OCI-M1 (cell line): Measurements from ENCODE around the gene FAM168A.
A peak's percentile ranks its signal among the peaks of the same experiment; 100 is the strongest.

Experiments
- DNase-seq: peaks from one replicate; lab custom pipeline; 2025; lab: John Stamatoyannopoulos, UW

The FAM168A gene

DNA sequence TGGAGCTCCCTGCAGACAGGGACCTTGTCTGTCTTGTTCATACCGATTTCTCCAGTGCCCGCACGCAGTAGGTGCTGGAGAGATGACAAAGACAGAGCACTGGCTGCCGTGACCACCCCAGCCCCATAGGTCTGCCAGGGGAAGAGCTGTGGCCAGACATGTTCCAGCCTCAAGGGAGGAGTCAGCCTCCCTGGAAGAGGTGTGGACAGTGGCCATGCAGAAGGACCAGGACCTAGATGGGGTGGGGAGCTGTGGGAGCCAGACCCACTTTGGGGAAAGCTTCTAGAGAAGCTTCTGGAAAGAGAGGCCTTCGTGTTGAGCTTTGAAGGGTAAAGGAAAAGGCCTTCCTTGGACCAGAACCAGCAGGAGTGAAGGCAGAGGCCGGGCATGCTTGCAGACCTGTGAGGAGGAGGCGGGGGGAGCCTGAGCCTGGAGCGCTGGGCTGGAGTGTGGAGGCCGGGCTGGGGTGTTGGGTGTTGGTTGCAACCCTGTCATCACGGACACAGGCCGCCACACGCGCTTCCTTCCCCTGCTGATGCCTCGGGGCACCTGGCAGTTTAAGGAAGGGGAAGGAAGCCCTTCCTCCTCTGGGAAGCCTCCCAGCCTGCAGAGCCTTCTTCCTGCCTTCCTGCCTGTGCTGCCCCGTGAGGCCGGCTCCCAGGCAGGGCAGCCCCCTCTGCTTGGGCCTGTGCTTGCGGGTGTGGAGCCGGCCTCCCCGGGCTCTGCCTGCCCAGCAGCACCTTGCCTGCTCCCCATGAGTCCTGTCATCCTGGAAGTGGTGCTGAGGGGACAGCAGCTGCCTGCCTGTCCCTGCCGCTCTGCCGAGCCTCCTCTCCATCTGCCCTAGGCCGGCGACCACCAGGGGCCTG, 209.4 kb downstream of the FAM168A start:
- no peak for DNase-seq

DNA sequence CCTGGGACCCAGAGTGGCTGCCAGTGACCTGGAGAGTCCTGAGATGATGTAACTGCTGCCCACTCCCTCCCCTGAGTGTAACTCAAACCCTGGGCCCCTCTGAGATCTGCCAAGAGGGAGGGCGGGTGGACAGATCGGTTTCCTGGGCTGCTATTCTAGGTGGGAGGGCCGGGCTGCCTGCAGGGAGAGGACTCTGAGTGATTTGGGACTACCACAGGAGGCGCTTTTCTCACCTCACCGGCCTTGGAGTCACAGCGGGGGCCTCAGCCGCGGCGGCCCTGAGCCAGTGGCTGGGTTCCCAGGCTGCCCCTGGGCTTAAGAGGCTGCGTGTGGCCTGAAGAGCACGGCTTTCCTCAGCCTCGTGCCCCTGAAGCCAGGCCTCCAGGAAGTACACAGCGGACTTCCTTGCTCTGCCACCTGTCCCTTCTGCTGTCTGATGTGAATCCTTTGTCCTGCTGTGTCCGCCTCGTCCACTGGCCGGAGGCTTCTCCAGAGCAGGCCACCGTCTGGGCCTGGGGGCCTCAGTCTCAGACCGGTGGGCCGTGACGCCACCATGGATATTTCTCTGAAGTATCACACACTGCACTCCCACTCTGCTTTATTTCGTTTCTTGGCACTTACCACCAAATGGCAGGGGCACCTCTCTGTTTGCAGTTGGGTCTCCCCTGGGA, 210.2 kb downstream of the FAM168A start:
- DNase-seq, result peak; percentile 88

DNA sequence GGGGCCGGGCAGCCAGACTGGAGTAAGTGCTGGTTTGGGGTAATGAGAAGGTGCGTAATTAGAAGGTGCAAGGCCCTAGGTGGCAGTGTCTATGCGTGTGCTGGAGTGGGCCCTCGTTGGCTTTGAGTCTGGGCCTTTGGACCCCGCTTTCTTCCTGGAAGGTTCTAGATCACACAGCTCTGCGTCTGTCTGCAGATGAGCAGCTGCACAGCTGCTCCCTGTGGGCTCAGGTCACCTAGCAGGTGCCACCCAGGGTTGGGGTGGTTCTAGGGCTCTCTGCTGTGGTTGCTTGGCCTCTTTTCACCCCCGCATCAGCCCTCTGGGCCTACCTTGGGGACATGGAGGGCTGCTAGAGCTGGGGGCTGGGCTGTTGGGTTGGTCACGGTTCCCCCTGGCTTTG, 211.4 kb downstream of the FAM168A start:
- DNase-seq, result no peak

DNA sequence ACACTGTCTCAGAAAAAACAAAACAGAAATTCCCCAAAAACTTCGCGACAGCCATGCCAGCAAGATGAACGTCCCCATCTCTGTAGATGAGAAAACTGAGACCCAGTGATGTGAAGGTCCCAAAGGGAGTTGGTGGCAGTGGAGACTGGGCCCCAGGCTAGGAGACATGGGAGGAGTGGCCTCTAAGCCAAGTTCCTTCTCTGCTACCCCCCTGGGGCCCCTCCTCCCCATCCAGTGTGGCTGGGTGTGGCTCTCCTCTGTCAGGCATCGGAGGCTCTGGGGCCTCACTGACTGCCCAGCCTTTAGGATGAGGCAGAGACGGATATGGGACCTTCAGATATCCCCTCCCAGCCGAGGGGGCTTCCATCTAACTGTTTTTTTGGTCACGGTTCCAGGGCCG, 211.9 kb downstream of the FAM168A start:
- DNase-seq, result peak; percentile 99

DNA sequence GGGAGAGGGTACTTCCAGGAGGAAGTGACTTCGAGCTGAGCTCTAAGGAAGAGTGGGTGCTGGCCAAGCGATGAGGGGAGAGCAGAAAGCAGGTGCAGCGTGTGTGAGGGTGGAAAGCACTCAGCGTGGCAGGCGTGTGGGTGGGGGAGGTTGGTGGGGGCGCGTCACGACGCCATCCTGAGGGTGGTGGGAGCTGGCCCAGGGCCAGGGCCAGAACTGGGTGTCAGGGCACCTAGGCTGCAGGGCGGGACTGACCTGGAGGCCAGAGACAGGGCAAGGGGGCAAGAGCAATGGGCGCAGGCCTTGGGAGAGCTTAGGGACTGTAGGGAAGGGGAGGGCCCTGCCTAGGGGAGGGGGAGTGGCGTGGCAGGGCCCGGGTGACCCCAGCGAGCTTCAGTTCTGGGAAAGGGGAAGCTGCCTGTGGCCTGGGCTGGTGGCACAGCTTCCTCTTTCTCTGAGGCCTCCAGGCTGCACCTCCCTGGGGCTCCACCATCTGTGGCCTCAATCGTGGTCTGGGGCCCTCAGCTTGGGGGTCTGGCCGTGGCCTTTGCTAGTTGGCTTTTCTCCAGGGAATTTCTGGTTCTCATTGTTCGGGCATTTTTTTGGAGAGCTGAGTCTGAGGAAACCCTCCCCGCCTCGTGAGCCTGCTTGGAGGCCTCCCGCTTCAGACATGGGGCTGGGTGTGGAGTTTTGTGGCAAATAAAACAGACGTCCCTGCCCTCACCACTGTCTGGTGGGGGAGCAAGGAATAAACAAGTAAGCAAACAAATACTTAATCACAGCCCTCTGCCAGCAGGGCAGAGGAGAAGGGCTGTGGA, 212.8 kb downstream of the FAM168A start:
- peak; percentile 100 for DNase-seq

DNA sequence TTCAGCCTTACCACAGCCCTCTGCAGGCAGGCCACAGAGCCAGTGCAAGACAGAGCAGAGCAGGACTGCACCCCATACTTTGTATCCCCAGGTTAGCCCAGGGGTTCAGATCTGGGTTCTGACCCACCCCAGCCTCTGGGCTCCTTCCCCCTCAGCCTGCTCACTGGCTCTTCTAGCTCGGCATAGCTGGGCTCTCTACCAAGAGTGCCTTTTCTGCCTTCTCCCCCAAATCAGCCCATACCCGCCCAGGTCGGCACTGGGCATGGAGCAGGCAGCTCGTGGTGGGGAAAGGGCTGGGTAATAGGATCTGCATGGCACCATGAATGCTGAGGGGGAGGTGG, 213.4 kb downstream of the FAM168A start:
- no peak for DNase-seq

DNA sequence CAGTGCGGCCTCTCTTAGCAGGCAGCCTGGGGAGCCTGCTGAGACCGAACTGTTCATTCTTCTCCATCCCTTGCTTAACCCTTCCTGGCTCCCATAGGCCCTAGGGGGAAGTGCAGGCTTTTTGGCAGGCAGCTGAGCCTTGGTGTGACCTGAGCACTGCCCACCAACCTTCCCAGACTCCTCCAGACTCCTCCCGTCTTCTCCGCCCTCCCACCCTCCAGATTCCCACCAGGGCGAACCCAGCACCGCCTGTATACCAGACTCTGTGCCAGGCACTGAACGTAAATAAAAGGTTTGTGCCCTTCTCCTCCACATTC, 213.8 kb downstream of the FAM168A start:
- DNase-seq, result no peak

DNA sequence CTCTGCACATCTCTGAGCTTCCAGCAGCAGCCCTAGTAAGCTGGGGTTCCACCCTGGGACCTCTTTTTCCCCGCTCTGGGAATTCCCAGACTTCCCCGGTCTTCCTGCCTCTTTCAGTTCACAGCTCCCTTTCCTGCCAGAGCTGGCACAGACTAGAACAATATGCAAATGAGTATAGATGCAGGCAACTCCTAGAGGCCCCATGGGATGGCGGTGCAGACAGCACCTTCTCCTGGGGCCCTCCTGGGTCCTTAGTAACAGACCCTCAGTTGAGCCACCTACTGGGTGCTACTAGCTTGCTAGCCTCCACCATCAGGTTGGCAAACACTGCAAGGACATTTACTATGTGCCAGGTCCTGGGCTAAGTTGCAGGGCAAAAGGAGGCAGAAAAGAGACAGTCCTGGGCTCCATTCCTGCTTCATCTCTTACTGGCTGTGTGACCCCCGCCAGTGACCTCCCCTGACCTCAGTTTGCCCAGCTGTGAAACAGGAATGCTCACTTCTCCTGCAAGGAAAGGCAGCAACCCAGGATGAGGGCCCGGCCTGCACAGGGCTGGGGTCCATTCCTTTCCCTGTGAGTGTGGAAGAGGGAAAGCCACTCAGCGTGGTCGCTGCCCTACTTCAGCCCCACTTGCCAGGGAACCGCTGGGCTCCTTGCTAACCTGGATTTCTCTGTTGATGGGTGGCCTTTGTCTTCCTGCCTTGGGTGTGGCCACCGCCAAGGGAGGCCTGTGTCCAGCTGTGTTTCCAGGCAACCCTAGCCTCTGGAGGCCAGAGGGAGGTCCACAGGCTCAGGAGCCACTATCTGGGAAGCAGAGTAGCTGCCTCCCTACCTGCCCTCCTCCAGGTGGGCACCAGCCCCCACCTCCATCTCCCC, 214.4 kb downstream of the FAM168A start:
- DNase-seq, result peak; percentile 62

DNA sequence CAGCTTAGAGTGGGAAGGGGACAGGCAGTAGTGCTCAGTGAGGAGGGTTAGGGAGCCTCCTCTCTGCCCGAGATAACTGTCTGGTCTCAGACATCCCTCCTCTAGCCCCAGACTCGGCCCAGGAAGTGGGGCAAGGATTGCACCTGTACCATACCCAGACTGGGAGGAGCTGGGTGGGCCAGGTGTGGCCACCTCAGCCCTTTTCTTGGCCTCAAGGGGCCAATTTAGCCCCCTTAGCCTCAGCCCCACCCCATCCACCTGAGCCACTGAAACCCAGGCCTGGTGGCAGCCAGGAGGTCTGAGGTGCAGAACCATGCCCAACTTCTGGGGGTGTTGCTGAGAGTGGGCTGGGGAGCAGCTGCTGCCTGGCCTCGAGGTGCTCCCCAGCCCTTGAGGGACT, 215.2 kb downstream of the FAM168A start:
- DNase-seq, result no peak

DNA sequence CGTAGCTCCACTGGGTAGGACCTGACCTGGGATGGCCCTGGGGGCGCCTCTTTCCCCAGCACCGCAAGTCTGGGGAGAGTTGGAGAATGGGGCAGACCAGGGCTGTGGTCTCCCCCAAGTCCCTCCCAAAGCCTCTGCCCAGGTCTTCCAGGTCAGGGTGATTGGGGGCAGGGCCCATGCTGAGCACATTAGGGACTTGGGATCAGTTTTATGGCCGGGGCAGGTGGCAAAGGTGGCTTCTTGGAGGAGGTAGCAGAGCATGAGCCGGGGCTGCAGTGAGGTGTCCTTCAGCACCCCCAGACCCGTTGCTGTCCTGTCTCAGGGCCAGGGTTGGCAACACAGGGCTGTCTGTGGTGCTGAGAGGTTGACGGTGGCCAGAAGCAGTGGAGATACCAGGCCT, 215.7 kb downstream of the FAM168A start:
- no peak for DNase-seq

DNA sequence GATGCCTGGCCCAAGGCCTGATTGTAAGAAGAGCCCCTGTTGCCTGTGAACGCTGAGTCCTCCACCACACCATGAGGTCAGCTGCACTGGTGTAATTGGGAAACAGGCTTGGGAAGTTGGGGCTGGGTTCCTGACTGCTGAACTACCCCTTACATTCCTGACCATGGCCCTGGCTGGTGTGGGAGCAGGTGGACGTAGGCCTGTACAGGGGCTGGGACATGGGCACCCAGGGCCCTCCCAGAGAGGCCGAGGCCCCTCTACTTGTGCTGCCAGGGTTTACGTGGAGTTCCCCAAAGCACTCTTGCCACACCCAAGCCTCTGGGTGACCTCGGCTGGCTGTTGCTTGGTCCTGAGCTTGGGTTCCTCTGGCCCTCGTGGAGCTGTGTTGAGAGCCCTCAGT, 216.3 kb downstream of the FAM168A start:
- DNase-seq, result no peak

DNA sequence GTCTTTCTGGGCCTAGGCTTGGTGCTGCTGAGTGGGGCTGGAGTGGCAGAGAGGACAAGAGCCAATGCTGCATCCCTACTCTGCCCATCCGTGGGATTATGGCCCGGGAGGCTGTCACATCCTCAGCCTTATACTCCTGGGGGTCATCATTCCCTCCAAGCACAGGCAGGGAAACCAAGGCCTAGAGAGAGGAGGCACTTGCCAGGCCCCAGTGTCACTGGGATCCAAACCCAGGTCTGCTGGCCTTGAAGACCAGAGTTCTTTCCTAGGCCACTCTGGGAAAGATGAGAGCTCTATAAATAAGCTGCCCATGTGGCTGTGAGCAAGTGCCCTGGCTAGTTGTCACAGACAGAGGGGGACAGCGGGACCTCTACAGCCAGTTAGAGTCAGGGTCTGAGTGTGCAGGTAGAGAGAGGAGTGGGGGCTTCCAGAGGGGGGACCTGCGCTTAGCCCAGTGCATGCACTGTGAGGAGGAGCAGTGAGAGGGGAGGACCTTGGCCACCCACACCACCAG, 217.0 kb downstream of the FAM168A start:
- DNase-seq, result no peak

DNA sequence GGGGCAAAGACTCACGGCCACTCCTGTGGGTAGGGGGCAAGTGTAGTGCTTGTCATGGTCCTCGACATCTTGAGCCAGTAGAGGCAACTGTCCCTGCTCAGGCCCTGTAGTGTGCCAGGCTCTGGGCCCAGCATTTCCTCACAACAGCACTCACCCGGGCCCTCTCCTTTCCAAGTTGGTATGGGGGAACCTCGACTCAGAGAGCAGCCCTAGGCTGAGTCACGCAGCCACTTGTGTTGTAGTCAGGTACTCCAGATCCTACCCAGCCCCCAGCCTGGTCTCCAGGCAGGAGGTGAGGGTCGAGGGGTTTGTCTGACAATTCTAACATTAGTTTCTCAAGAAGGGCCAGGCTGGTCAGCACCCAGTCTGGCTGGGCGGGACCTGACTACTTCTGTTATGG, 217.6 kb downstream of the FAM168A start:
- no peak for DNase-seq

DNA sequence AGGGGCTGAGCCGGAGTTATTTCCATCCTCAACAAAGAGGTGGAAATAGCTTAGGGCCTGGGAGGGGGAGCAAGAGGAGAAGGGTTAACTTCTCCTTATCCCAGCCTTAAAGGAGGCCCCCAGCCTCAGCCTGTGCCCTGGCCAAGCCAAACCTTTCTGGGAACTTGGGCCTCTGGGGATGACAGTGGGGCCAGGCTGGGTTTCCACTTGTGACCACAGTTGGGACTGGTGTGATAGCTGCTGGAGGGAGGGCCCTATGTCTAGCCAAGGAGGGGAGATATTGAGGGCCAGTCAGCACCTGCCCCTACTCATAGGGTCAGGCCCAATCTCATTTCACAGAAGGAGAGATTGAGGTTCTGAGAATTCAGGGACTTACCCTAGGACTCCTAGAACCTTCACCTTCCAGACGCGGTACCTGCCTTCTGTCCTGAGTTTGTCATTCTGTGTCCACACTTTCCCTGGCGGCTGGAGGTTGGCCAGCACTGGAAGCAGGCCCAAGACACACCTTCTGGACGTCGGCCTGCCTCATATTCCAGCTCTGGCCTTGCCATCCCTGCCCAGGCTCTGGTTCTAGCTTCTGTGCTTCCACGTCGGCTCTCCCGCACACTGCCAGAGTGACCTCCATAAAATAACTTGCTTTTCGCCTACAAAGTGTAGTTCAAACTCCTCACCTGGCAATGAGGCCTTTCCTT, 218.6 kb downstream of the FAM168A start:
- peak; percentile 79 for DNase-seq

DNA sequence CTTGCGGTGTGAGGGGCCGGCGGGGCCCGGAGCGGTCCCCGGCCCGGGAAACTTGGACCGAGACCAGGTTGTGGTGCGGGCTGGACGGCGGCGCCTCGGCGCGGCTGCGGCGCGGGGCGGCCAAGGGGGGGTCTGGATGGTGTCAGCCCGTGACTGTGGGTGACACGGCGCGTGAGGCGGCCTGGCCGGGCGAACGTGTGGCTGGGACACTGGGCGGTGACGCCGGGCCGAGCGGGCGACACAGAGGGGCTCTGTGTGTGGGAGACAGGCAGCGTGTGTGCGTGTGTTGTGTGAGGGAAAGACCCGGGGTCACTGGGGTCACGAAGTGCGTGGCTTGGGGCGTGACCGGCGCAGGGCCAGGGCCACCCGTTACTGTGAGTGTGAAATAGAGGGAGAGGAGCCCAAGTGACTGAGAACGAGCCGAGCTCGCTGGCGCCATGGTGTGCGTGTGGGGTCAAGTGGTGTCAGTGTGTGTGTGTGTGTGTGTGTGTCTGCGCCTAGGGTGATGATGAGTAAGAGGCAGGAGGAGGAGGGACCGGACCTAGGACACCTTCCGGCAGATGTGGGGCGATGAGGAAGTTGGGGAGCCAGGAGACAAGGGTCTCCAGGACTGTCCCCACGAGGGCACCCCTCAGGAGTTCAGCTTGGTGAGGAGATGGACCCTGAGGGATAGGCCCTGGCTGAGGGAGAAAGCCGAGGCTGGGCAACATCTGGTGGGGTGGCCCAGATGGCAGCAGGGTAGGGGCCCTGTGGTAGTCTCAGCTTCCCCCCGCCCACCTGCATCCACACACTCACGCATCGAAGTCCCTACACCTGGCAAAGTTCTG, 220.9 kb downstream of the FAM168A start:
- DNase-seq, result peak; percentile 93

DNA sequence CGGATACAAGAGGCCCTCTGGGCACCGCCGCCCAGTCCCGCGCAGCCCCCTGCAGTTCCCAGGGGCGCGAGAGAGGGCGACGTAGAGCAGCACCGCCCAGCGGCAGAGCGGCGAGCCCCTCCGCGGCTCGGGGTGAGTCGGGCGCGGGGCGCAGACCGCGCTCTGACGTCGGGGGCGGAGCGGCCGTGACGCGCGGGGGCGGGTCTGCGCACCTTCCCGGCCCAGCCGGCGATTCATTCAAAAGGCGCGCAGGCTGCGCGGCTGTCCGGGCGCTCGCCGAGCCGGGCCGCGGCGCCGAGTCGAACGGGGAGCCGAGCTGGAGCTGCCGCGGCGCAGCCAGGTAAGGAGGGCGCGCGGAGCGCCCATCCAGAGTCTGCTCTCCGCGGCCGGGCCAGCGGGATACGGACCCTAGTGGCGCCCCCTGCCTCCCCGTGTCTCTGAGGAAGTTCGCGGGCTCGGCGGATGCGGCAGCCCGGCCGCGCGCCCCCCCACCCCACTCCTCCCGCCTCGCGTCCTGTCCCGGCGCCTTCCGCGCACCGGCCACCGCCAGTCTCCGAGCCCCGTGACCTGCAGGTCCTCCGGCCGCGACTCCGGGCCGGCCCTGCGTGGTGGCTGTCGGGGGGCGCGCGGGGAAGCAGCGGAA, 221.6 kb downstream of the FAM168A start, which contains the start of gene RELT:
Gene RELT, plus strand, starts transcription at position 240 of the 643 bp plus-strand sequence. CDS start 12,738 bp downstream, outside the sequence.
- peak; percentile 100 for DNase-seq

DNA sequence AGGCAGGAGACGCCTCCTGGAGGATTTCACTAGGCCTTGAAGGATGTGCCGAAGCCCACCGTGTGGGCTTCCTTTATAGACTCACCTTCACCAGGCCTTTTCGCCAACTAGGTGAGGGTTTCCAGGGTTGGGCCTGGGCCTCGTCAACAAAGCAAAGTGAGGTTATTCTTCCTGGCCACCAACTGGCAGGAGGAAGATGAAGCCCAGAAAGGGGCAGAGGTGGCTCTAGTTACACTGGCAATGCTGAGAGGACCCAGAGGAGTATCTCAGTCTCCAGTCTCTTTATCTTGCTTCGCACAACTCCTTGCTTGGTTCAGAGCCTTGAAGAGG, 222.1 kb downstream of the FAM168A start:
- DNase-seq, result no peak

DNA sequence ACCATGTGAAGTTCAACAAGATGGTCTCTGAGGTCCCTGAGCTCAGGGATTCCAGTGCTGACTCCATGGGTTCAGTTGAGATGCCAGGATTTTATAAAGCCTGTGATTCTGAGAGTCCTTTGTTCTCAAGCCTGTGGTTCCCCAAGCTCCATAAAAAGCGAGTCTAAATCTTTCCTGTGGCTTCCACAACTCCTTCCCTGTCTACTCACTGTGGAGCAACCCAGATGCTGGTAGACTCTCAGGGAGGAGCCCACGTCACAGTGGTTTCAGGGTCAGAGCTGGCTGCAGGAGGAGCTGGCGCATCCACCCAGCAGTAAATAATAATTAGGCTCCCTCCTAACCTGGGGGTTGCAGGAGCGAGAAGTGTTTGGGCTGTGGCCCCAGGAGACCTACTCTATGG, 223.8 kb downstream of the FAM168A start:
- DNase-seq, result no peak

DNA sequence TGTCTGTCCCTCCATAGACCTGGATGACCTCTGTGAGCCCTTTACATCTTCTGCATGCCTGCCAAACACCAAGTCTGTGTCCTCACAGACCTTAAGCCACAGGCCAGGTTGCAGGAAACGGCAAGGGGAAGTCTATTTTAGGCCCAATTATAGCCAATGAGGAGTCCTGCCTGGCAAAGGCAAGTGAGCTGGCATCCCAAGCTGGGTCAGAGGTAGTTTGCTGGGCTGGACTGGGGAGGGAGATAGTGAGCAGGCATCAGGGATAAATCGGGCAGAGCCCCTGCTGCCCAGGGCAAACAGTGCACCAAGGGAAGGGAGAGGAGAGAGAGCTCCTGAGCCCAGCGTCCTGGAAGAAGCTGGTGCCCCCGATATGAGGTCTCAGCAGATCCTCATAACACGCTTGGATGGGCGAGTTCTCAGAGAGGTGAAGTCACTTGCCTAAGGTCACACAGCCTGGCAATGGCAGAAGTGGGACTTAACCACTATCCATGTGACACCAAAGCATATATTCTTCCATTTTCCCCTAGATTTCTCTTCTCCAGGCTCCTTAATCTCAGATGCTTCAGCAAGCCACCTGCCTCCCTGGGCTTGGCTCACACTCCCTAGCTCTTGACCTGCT, 225.4 kb downstream of the FAM168A start:
- no peak for DNase-seq
